H1 (cell line): ENCODE results near the gene SEC16A. TPM values are rescaled to one million over a fixed set of nuclear protein-coding genes. Genes with fewer than 3 reads are reported as not detected.

Source experiments
- CTCF ChIA-PET: fragments of 300-600 bp; sonication (Branson Sonifier 250); formaldehyde crosslinking; loops from one replicate; lab custom pipeline; 2021; ENCODE audit not compliant: partially characterized antibody; lab: Charles Lee
- POLR2A ChIA-PET: fragments of 300-600 bp; sonication (Branson Sonifier 250); formaldehyde crosslinking; loops from one replicate; lab custom pipeline; 2021; ENCODE audit warnings: inconsistent platforms; ENCODE audit not compliant: partially characterized antibody; lab: Charles Lee
- DNase-seq, 2 experiments: peaks; one replicate each; pipeline versions ENCODE4 v3.0.0 to v3.0.0-alpha.2; 2010 to 2022; ENCODE audit warnings: low spot score in 2 of 2, low read depth in 1 of 2, mixed read lengths in 1 of 2
- FAIRE-seq: peaks from 2 replicates; lab custom pipeline; 2011; peaks lifted over from hg19 to GRCh38; lab: Jason Lieb, UNC
- H2AFZ ChIP-seq: 2 replicates; pipeline ENCODE4 v1.8.1; 2012; ENCODE audit warnings: low read length, inconsistent platforms
- H2AK5ac ChIP-seq: 2 replicates; pipeline ENCODE4 v1.6.1; 2013; ENCODE audit warnings: low read depth, low read length
- H2BK120ac ChIP-seq: replicated peaks from 2 replicates; pipeline ENCODE3; 2013; ENCODE audit warnings: low read depth, low read length, inconsistent platforms
- H2BK12ac ChIP-seq: 2 replicates; pipeline ENCODE4 v1.6.1; 2013; ENCODE audit warnings: low read depth, low read length
- H2BK15ac ChIP-seq: 2 replicates; pipeline ENCODE4 v1.6.1; 2013; ENCODE audit warnings: low read length
- H2BK20ac ChIP-seq: 2 replicates; pipeline ENCODE4 v1.6.1; 2013; ENCODE audit warnings: low read length
- H2BK5ac ChIP-seq: 2 replicates; pipeline ENCODE4 v1.6.1; 2013; ENCODE audit warnings: low read depth, low read length
- H3K14ac ChIP-seq: 2 replicates; pipeline ENCODE4 v1.6.1; 2013; ENCODE audit warnings: inconsistent platforms; ENCODE audit not compliant: insufficient read length
- H3K18ac ChIP-seq: 2 replicates; pipeline ENCODE4 v1.6.1; 2013; ENCODE audit warnings: low read length; ENCODE audit errors: extremely low read depth
- H3K23ac ChIP-seq: 2 replicates; pipeline ENCODE4 v1.6.1; 2013; ENCODE audit warnings: inconsistent platforms; ENCODE audit not compliant: insufficient read length
- H3K23me2 ChIP-seq: 2 replicates; pipeline ENCODE4 v1.6.1; 2013; ENCODE audit warnings: low read depth, low read length
- H3K27ac ChIP-seq: 2 replicates; pipeline ENCODE4 v1.6.1; 2011; ENCODE audit warnings: low read depth, low read length, inconsistent platforms
- H3K27me3 ChIP-seq, 4 experiments: replicated peaks in 1 of 4; 1 replicate in 1 of 4; 2 replicates in 3 of 4; pipeline versions ENCODE4 v1.6.1 to v1.8.1; 2011 to 2013; ENCODE audit warnings: low read length in 3 of 4, mild to moderate bottlenecking in 3 of 4, inconsistent platforms in 2 of 4, mixed read lengths in 2 of 4, moderate library complexity in 1 of 4; ENCODE audit not compliant: control insufficient read depth in 3 of 4, insufficient read depth in 3 of 4; ENCODE audit errors: extremely low read depth in 1 of 4
- H3K36me3 ChIP-seq, 4 experiments: 2 replicates each; pipeline versions ENCODE4 v1.6.1 to v1.8.1; 2011 to 2013; ENCODE audit warnings: mild to moderate bottlenecking in 4 of 4, low read length in 3 of 4, moderate library complexity in 2 of 4, control low read depth in 1 of 4, inconsistent platforms in 1 of 4; ENCODE audit not compliant: insufficient read depth in 4 of 4, control insufficient read depth in 2 of 4
- H3K4ac ChIP-seq: replicated peaks from 2 replicates; pipeline ENCODE3; 2013; ENCODE audit warnings: low read length, low read depth, mixed read lengths, inconsistent platforms; ENCODE audit not compliant: insufficient read length
- H3K4me1 ChIP-seq, 4 experiments: replicated peaks in 1 of 4; 1 replicate in 1 of 4; 2 replicates in 3 of 4; pipeline versions ENCODE4 v1.6.1 to v1.8.1; 2011 to 2013; ENCODE audit warnings: low read length in 3 of 4, inconsistent platforms in 2 of 4, mixed read lengths in 1 of 4; ENCODE audit not compliant: insufficient read depth in 4 of 4, control insufficient read depth in 3 of 4
- H3K4me2 ChIP-seq, 2 experiments: 2 replicates each; pipeline versions ENCODE4 v1.6.1 to v1.8.1; 2011 to 2013; ENCODE audit warnings: low read depth in 2 of 2, low read length in 2 of 2, control low read depth in 1 of 2, inconsistent platforms in 1 of 2, mild to moderate bottlenecking in 1 of 2; ENCODE audit not compliant: insufficient read depth in 1 of 2
- H3K4me3 ChIP-seq, 4 experiments: fragments of 200-600, 300-600 bp in 1 of 4; sonication (generic), shearing (Covaris generic), sonication (Bioruptor Twin) in 1 of 4; 2 replicates each; pipeline versions ENCODE4 v1.5.1 to v1.8.1; 2011 to 2016; ENCODE audit warnings: low read length in 4 of 4, low read depth in 3 of 4, control low read depth in 2 of 4, inconsistent platforms in 2 of 4, mild to moderate bottlenecking in 2 of 4, mixed read lengths in 1 of 4, moderate library complexity in 1 of 4; ENCODE audit not compliant: insufficient read depth in 2 of 4; ENCODE audit errors: extremely low read depth in 1 of 4
- H3K56ac ChIP-seq: replicated peaks from 2 replicates; pipeline ENCODE3; 2013; ENCODE audit warnings: low read depth, mild to moderate bottlenecking, mixed read lengths, low read length, inconsistent platforms; ENCODE audit not compliant: insufficient read length
- H3K79me1 ChIP-seq: 2 replicates; pipeline ENCODE4 v1.6.1; 2013; ENCODE audit warnings: low read depth, low read length, control low read depth
- H3K79me2 ChIP-seq, 2 experiments: 2 replicates each; pipeline versions ENCODE4 v1.6.1 to v1.8.1; 2012 to 2013; ENCODE audit warnings: low read length in 2 of 2, mild to moderate bottlenecking in 2 of 2, inconsistent platforms in 1 of 2; ENCODE audit not compliant: insufficient read depth in 2 of 2, control insufficient read depth in 1 of 2
- H3K9ac ChIP-seq, 4 experiments: replicated peaks in 1 of 4; 1 replicate in 1 of 4; 2 replicates in 3 of 4; pipeline versions ENCODE4 v1.6.1 to v1.8.1; 2011 to 2013; ENCODE audit warnings: low read depth in 3 of 4, low read length in 3 of 4, control low read depth in 2 of 4, mild to moderate bottlenecking in 2 of 4, moderate library complexity in 2 of 4, inconsistent platforms in 1 of 4; ENCODE audit errors: extremely low read depth in 1 of 4
- H3K9me3 ChIP-seq, 2 experiments: 2 replicates each; pipeline versions ENCODE4 v1.6.1 to v1.8.1; 2012 to 2013; ENCODE audit warnings: mild to moderate bottlenecking in 2 of 2, moderate library complexity in 2 of 2, control low read depth in 1 of 2, inconsistent platforms in 1 of 2, low read depth in 1 of 2, low read length in 1 of 2, mixed read lengths in 1 of 2; ENCODE audit not compliant: insufficient read depth in 2 of 2
- H4K20me1 ChIP-seq, 2 experiments: replicated peaks in 1 of 2; 2 replicates each; pipeline versions ENCODE3 to v1.8.1; 2011 to 2013; ENCODE audit warnings: inconsistent platforms in 2 of 2, low read length in 2 of 2, mild to moderate bottlenecking in 1 of 2; ENCODE audit not compliant: insufficient read depth in 2 of 2, control insufficient read depth in 1 of 2
- H4K5ac ChIP-seq: 2 replicates; pipeline ENCODE4 v1.6.1; 2013; ENCODE audit warnings: low read length, low read depth, mixed read lengths, inconsistent platforms; ENCODE audit not compliant: insufficient read length
- H4K8ac ChIP-seq: 2 replicates; pipeline ENCODE4 v1.8.0; 2013; ENCODE audit warnings: mild to moderate bottlenecking, moderate library complexity, low read length, inconsistent platforms; ENCODE audit not compliant: insufficient read depth; ENCODE audit errors: extremely low read depth
- H4K91ac ChIP-seq: replicated peaks from 2 replicates; pipeline ENCODE3; 2013; ENCODE audit warnings: low read length, mixed read lengths, inconsistent platforms; ENCODE audit not compliant: insufficient read length
- CTBP2 ChIP-seq: IDR thresholded peaks from 2 replicates; pipeline ENCODE4 v1.7.0; 2011; ENCODE audit warnings: borderline replicate concordance, mild to moderate bottlenecking, moderate library complexity, mixed read lengths, low read length; ENCODE audit not compliant: insufficient read depth, insufficient read length
- RAD21 ChIP-seq, 2 experiments: IDR thresholded peaks in 1 of 2; conservative IDR thresholded peaks in 1 of 2; 2 replicates each; pipeline ENCODE4 v1.6.1; 2011; ENCODE audit warnings: low read depth in 2 of 2, low read length in 2 of 2, improper control_type of control experiment in 1 of 2, inconsistent platforms in 1 of 2, mild to moderate bottlenecking in 1 of 2, moderate library complexity in 1 of 2
- RNF2 ChIP-seq: fragments of 200-900, 300-1000 bp; sonication (generic); IDR thresholded peaks from 2 replicates; pipeline ENCODE4 v1.7.1; 2016; ENCODE audit warnings: borderline replicate concordance, low read depth, mild to moderate bottlenecking, antibody characterized with exemption, low read length; ENCODE audit not compliant: poor library complexity, severe bottlenecking; ENCODE audit errors: missing control alignments
- TBP ChIP-seq: IDR thresholded peaks from 2 replicates; pipeline ENCODE4 v1.6.1; 2011; ENCODE audit warnings: low read depth, low read length, improper control_type of control experiment
- WGBS, 2 experiments: shearing (Covaris generic) in 1 of 2; methylation state at CpG; one replicate each; pipeline versions ENCODE4 v1.1.6 to v1.1.7; 2013 to 2015; ENCODE audit warnings: low lambda C conversion rate in 2 of 2, mixed read lengths in 2 of 2, inconsistent platforms in 1 of 2, low coverage in 1 of 2, missing lambda C conversion rate in 1 of 2; ENCODE audit not compliant: insufficient replicate concordance in 2 of 2, insufficient coverage in 1 of 2, insufficient read length in 1 of 2; ENCODE audit errors: extremely low coverage in 1 of 2, missing lambda C conversion rate in 1 of 2; 5-methylcytosine and 5-hydroxymethylcytosine counted together
- polyA plus RNA-seq, 7 experiments: library from polyadenylated mRNA; depleted of rRNA in 3 of 7; stranded (reverse) in 5 of 7; unstranded in 2 of 7; fragments of >200 nt in 5 of 7; fragments of 200-250 nt in 2 of 7; gene quantifications; 1 replicate in 5 of 7; 2 replicates in 1 of 7; 4 replicates in 1 of 7; pipeline versions ENCODE4 v1.2.1 to v1.2.3, GENCODE V29; 2011 to 2013; ENCODE audit warnings: missing spikeins in 2 of 7, mixed read lengths in 2 of 7
- total RNA-seq: library from RNA; stranded (reverse); fragmentation: NEBNext Ultra II Directional; extraction: Animal tissue kit (Norgen Biotek cat#: 25700); gene quantifications from 2 replicates; pipeline ENCODE4 v1.2.1, GENCODE V29; 2021

The SEC16A gene
- total and polyA plus RNA-seq, 2 of the 8 experiments (the other 6 are each of a cell fraction or from before 2014, with no cell fraction given) = 21.6 to 49.0 TPM

DNA sequence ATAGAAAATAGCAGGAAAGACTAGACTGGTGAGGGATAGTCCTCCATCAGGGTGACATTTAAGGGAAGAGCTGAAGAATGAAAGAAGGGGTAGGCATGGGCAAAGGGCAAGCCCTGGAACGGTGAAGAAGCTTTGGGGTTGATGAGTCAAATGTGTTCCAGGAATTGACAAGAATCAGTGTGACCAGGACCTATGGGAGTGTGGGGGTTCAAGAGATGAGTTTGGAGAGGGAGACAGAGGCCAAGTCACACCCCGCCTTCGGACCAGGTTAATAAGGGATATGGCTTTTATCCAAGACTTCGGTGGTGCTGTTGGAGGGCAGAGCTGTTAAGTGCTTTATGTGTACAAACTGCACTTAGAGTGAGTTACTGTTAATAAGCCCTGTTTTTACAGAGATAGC lies 71.5 kb downstream of the SEC16A start:
- H3K18ac ChIP-seq = no peak overlapping the region
- ChIA-PET CTCF (interaction anchor here (1.5 to 1.8 kb wide), 2 partner anchors 74 to 77 kb away, joined by 3 to 4 read pairs; no protein-coding TSS in a partner anchor), POLR2A (interaction anchor here (0.7 to 8.0 kb wide), 6 partner anchors 13 to 68 kb away, joined by 3 to 123 read pairs (median 4); partner anchors contain the start of gene SNAPC4)
- no peaks in the 10 kb centered on the region for H3K9me3 ChIP-seq
- DNase-seq = no peak
- peaks cover 17 to 18% of the 10 kb centered on the region in 2 experiments for H4K20me1 ChIP-seq
- H3K23ac ChIP-seq = no peak overlapping the region
- H3K4ac ChIP-seq = no peak overlapping the region
- 88% methylated on average over 4 of the region's 4 CpGs; no CpG with 5 or more reads in 1 of the 2 experiments for WGBS, 2 experiments
- H3K23me2 ChIP-seq = peaks cover 9% of the 10 kb centered on the region
- TF ChIP-seq RNF2 (no peak), RAD21 (IDR thresholded peaks at IDR 0.05 in 1 of 2, conservative IDR thresholded peaks at IDR 0.05 in 1 of 2; ENCODE audit: low read depth in 2 of 2, low read length in 2 of 2) (no peak), CTBP2 (no peak), TBP (no peak)
- H3K4me1 ChIP-seq = peaks cover 0 to 3% (median 3%) of the 10 kb centered on the region in 4 experiments; a peak in 4 of 7 replicates
- no peak overlapping the region; the same call in 1 of the 2 replicates for H4K8ac ChIP-seq
- no peak overlapping the region for H2AK5ac ChIP-seq
- no peak overlapping the region for H3K27ac ChIP-seq
- no peak overlapping the region for H2AFZ ChIP-seq
- H2BK12ac ChIP-seq = no peak overlapping the region; the same call in 1 of the 2 replicates
- peak overlapping the region in 2 of 4 experiments; percentile 78 to 92; a peak in 3 of 7 replicates for H3K9ac ChIP-seq
- no peak overlapping the region for H2BK20ac ChIP-seq
- peak overlapping the region; percentile 87 to 93 (median 92) for H3K4me3 ChIP-seq
- H3K4me2 ChIP-seq = peak overlapping the region; percentile 68 to 92
- no peak overlapping the region for H3K14ac ChIP-seq
- peaks cover 11 to 53% of the 10 kb centered on the region in 2 experiments for H3K79me2 ChIP-seq
- H3K36me3 ChIP-seq = peaks cover 24 to 44% (median 35%) of the 10 kb centered on the region in 4 experiments
- H3K56ac ChIP-seq = no peak overlapping the region
- no peak overlapping the region for H2BK120ac ChIP-seq
- peaks cover 21% of the 10 kb centered on the region for H3K79me1 ChIP-seq
- H3K27me3 ChIP-seq = no peaks in the 10 kb centered on the region
- no peak overlapping the region for H2BK15ac ChIP-seq
- FAIRE-seq = no peak
- no peak overlapping the region for H4K91ac ChIP-seq
- no peak overlapping the region for H4K5ac ChIP-seq
- 0 out of 2 replicates have a peak overlapping the region, but pooled peaks have one; percentile 24 for H2BK5ac ChIP-seq
